Endothelial cell of umbilical vein (primary cell): ENCODE data around the gene GLIS2. TPM values are rescaled to one million over a fixed set of nuclear protein-coding genes. Genes with fewer than 3 reads are reported as not detected.

Experiments used
- BruUV-seq: library from RNA; stranded (reverse); fragments of 400-500 nt; replicated peaks from 2 replicates; lab custom pipeline; 2021; lab: Mats Ljungman, UMichigan
- CTCF ChIA-PET: fragments of 300-600, 350-600 bp; sonication (Branson Sonifier 250); formaldehyde crosslinking; loops from one replicate; lab custom pipeline; 2021; ENCODE audit warnings: antibody characterized with exemption, inconsistent platforms; lab: Charles Lee
- POLR2A ChIA-PET: fragments of 300-600, 350-600 bp; sonication (Branson Sonifier 250); formaldehyde crosslinking; loops from one replicate; lab custom pipeline; 2021; ENCODE audit warnings: antibody characterized with exemption, inconsistent platforms; lab: Charles Lee
- DNase-seq: peaks from one replicate; pipeline ENCODE4 v3.0.0-alpha.2; 2011; ENCODE audit warnings: low read depth, low spot score
- FAIRE-seq: peaks from 2 replicates; lab custom pipeline; 2011; peaks lifted over from hg19 to GRCh38; lab: Jason Lieb, UNC
- H2AFZ ChIP-seq: 2 replicates; pipeline ENCODE4 v1.6.0; 2012; ENCODE audit warnings: low read depth, low read length, control low read depth, inconsistent platforms
- H3K27ac ChIP-seq: 2 replicates; pipeline ENCODE4 v1.5.1; 2011; ENCODE audit warnings: low read depth, mild to moderate bottlenecking, control low read depth, low read length, moderate library complexity; ENCODE audit not compliant: insufficient read depth
- H3K27me3 ChIP-seq, 2 experiments: 2 replicates each; pipeline versions ENCODE4 v1.6.0 to v1.6.1; 2011; ENCODE audit warnings: low read length in 2 of 2, mixed read lengths in 1 of 2; ENCODE audit not compliant: control insufficient read depth in 2 of 2, insufficient read depth in 2 of 2
- H3K36me3 ChIP-seq, 2 experiments: 2 replicates in 1 of 2; 3 replicates in 1 of 2; pipeline ENCODE4 v1.5.1; 2011; ENCODE audit warnings: low read length in 2 of 2, mild to moderate bottlenecking in 1 of 2, moderate library complexity in 1 of 2; ENCODE audit not compliant: control insufficient read depth in 2 of 2, insufficient read depth in 2 of 2; ENCODE audit errors: extremely low read depth in 1 of 2
- H3K4me1 ChIP-seq: 3 replicates; pipeline ENCODE4 v1.5.1; 2011; ENCODE audit warnings: mild to moderate bottlenecking, low read length; ENCODE audit not compliant: control insufficient read depth, insufficient read depth; ENCODE audit errors: extremely low read depth
- H3K4me2 ChIP-seq: 2 replicates; pipeline ENCODE4 v1.6.1; 2011; ENCODE audit warnings: low read length, control low read depth, mixed read lengths; ENCODE audit not compliant: insufficient read depth
- H3K4me3 ChIP-seq, 3 experiments: fragments of 200-600 bp in 1 of 3; sonication (generic), shearing (Covaris generic) in 1 of 3; replicated peaks in 1 of 3; 2 replicates each; pipeline ENCODE4 v1.5.1; 2011 to 2016; ENCODE audit warnings: control low read depth in 3 of 3, low read length in 3 of 3, mild to moderate bottlenecking in 2 of 3, inconsistent platforms in 1 of 3, low read depth in 1 of 3, moderate library complexity in 1 of 3; ENCODE audit not compliant: insufficient read depth in 1 of 3
- H3K79me2 ChIP-seq: 2 replicates; pipeline ENCODE4 v1.6.0; 2012; ENCODE audit warnings: low read length, inconsistent platforms; ENCODE audit not compliant: control insufficient read depth, insufficient read depth
- H3K9ac ChIP-seq: replicated peaks from 2 replicates; pipeline ENCODE3; 2011; ENCODE audit warnings: low read length, control low read depth; ENCODE audit not compliant: insufficient read depth; ENCODE audit errors: extremely low read depth
- H3K9me1 ChIP-seq: replicated peaks from 3 replicates; pipeline ENCODE4 v1.6.0; 2011; ENCODE audit warnings: mild to moderate bottlenecking, low read length; ENCODE audit not compliant: control insufficient read depth, insufficient read depth; ENCODE audit errors: extremely low read depth
- H3K9me3 ChIP-seq: replicated peaks from 2 replicates; pipeline ENCODE4 v1.5.1; 2012; ENCODE audit warnings: low read length, inconsistent platforms; ENCODE audit not compliant: control insufficient read depth, insufficient read depth
- H4K20me1 ChIP-seq: replicated peaks from 2 replicates; pipeline ENCODE3; 2011; ENCODE audit warnings: mild to moderate bottlenecking, low read length; ENCODE audit not compliant: control insufficient read depth, insufficient read depth; ENCODE audit errors: extremely low read depth
- CTCF ChIP-seq, 2 donors: IDR thresholded peaks; 1 replicate in 1 of 2; 2 replicates in 1 of 2; pipeline ENCODE4 v1.5.1; 2011; ENCODE audit warnings: low read length in 2 of 2, mild to moderate bottlenecking in 2 of 2, moderate library complexity in 2 of 2, control low read depth in 1 of 2, inconsistent platforms in 1 of 2, low read depth in 1 of 2; ENCODE audit not compliant: insufficient read depth in 1 of 2; ENCODE audit errors: extremely low read depth in 1 of 2
- EZH2 ChIP-seq: IDR thresholded peaks from 2 replicates; pipeline ENCODE4 v1.6.1; 2012; ENCODE audit warnings: borderline replicate concordance, low read depth, mild to moderate bottlenecking, moderate library complexity, low read length, inconsistent platforms; ENCODE audit not compliant: severe bottlenecking
- FOS ChIP-seq: IDR thresholded peaks from 2 replicates; pipeline ENCODE4 v1.6.1; 2011; ENCODE audit warnings: mild to moderate bottlenecking, low read length, moderate library complexity, borderline replicate concordance; ENCODE audit not compliant: insufficient read depth
- MAX ChIP-seq: IDR thresholded peaks from 2 replicates; pipeline ENCODE4 v1.6.1; 2011; ENCODE audit not compliant: insufficient read depth, insufficient read length
- POLR2A ChIP-seq: IDR thresholded peaks from 2 replicates; pipeline ENCODE4 v1.6.1; 2012; ENCODE audit warnings: low read depth, mild to moderate bottlenecking, control low read depth, low read length
- dilution Hi-C: fragments of 300-500 bp; cut with MboI; formaldehyde crosslinking; loops from one replicate; pipeline ENCODE4 v1.15.0; 2019; ENCODE audit warnings: low sequenced_read_pairs; ENCODE audit not compliant: extremely low pct_ligation_motif_present
- intact Hi-C: fragments of 100-400 bp; cut with micrococcal nuclease; formaldehyde crosslinking; loops from one replicate; pipeline ENCODE4 v1.10.0; 2022
- polyA plus RNA-seq, 4 experiments: library from polyadenylated mRNA; depleted of rRNA in 3 of 4; stranded (reverse) in 3 of 4; unstranded in 1 of 4; fragments of >200 nt; gene quantifications; 2 replicates each; pipeline versions ENCODE4 v1.2.1 to v1.2.3, GENCODE V29; 2011 to 2012; ENCODE audit warnings: missing spikeins in 1 of 4
- total RNA-seq: library from RNA; stranded (reverse); gene quantifications from 2 replicates; pipeline ENCODE4 v1.2.3, GENCODE V29; 2021

GLIS2 gene
- total and polyA plus RNA-seq, 2 donors (not counting 3 experiments of a cell fraction or from before 2014, with no cell fraction given), result 4.6 to 10.1 TPM

GRCh38 chr16:4275861-4276260 is 40.0 kb upstream of the GLIS2 start:
- DNase-seq (no peak), FAIRE-seq (no peak)
- Histone ChIP-seq H3K36me3 (no peaks in the 10 kb centered on the region), H3K9ac (no peak overlapping the region), H3K4me3 (no peak overlapping the region), H3K27me3 (no peaks in the 10 kb centered on the region), H4K20me1 (no peaks in the 10 kb centered on the region), H3K9me1 (no peaks in the 10 kb centered on the region), H3K79me2 (peaks cover 2% of the 10 kb centered on the region), H3K4me1 (peaks cover 13% of the 10 kb centered on the region), H3K4me2 (no peak overlapping the region), H3K9me3 (no peaks in the 10 kb centered on the region), H3K27ac (no peak overlapping the region), H2AFZ (no peak overlapping the region)
- CTCF ChIA-PET, result interaction anchor here (1.2 to 2.9 kb wide), 4 partner anchors 13 to 22 kb away, joined by 3 to 14 read pairs (median 7); no protein-coding TSS in a partner anchor
- POLR2A ChIA-PET, result no interaction called here
- BruUV-seq, result no TSS peak
- intact Hi-C loops (no loop called here), dilution Hi-C loops (no loop called here)
- TF ChIP-seq MAX, result no peak

GRCh38 chr16:4277987-4278513 is 37.8 kb upstream of the GLIS2 start:
- TF ChIP-seq CTCF (IDR thresholded peaks at IDR 0.05; ENCODE audit: extremely low read depth in 1 of 2, insufficient read depth in 1 of 2, low read depth in 1 of 2, low read length in 2 of 2), result no peak
- TF ChIP-seq POLR2A, result no peak
- no peak for TF ChIP-seq EZH2
- TF ChIP-seq FOS, result no peak
- no peaks in the 10 kb centered on the region for H4K20me1 ChIP-seq
- H3K36me3 ChIP-seq, result no peaks in the 10 kb centered on the region
- no peak overlapping the region for H3K4me3 ChIP-seq
- H3K9me3 ChIP-seq, result no peaks in the 10 kb centered on the region
- no peaks in the 10 kb centered on the region for H3K79me2 ChIP-seq
- no peak overlapping the region for H3K27ac ChIP-seq
- H2AFZ ChIP-seq, result no peak overlapping the region
- ChIA-PET POLR2A (no interaction called here), CTCF (interaction anchor here (1.4 to 2.9 kb wide), 3 partner anchors 11 to 24 kb away, joined by 3 to 11 read pairs (median 9); no protein-coding TSS in a partner anchor)
- FAIRE-seq (no peak), DNase-seq (no peak)
- no peaks in the 10 kb centered on the region for H3K27me3 ChIP-seq
- dilution Hi-C loops, result no loop called here
- no peak overlapping the region for H3K9ac ChIP-seq
- intact Hi-C loops, result no loop called here
- peaks cover 5% of the 10 kb centered on the region for H3K4me1 ChIP-seq
- no peak overlapping the region for H3K4me2 ChIP-seq
- no TSS peak for BruUV-seq
- H3K9me1 ChIP-seq, result no peaks in the 10 kb centered on the region
